Measurements from ENCODE around the gene RBMX2.

DNA sequence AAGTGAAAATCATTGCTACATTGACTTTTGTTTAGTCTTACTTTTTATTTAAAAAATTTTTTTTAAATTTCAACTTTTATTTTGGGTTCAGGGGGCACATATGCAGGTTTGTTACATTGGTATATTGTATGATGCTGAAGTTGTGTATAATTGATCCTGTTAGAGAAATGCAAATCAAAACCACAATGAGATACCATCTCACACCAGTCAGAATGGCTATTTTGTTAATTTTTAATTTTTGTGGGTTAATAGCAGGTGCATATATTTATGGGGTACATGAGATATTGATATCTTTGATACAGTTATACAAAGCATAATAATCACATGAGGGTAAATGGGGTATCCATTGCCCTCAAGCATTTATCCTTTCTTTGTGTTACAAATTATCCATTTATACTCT is 34.1 kb downstream of the RBMX2 start:
- TF ChIP-seq, protein P1, sequence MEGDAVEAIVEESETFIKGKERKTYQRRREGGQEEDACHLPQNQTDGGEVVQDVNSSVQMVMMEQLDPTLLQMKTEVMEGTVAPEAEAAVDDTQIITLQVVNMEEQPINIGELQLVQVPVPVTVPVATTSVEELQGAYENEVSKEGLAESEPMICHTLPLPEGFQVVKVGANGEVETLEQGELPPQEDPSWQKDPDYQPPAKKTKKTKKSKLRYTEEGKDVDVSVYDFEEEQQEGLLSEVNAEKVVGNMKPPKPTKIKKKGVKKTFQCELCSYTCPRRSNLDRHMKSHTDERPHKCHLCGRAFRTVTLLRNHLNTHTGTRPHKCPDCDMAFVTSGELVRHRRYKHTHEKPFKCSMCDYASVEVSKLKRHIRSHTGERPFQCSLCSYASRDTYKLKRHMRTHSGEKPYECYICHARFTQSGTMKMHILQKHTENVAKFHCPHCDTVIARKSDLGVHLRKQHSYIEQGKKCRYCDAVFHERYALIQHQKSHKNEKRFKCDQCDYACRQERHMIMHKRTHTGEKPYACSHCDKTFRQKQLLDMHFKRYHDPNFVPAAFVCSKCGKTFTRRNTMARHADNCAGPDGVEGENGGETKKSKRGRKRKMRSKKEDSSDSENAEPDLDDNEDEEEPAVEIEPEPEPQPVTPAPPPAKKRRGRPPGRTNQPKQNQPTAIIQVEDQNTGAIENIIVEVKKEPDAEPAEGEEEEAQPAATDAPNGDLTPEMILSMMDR (IDR thresholded peaks at IDR 0.05) = no peak
- no peak for TF ChIP-seq ZFX (IDR thresholded peaks at IDR 0.05; ENCODE audit: borderline replicate concordance)
